NCI-H524 (cell line): Measurements from ENCODE around the gene CACNA1H.
"Not testable (repeated sequence)": the region's sequence is repeated elsewhere in the genome, so short reads cannot be mapped to it uniquely, and the experiment has no call there.

Experiments used
- DNase-seq, 2 experiments: peaks; one replicate each; lab custom pipeline; 2025; lab: John Stamatoyannopoulos, UW

The CACNA1H gene

DNA sequence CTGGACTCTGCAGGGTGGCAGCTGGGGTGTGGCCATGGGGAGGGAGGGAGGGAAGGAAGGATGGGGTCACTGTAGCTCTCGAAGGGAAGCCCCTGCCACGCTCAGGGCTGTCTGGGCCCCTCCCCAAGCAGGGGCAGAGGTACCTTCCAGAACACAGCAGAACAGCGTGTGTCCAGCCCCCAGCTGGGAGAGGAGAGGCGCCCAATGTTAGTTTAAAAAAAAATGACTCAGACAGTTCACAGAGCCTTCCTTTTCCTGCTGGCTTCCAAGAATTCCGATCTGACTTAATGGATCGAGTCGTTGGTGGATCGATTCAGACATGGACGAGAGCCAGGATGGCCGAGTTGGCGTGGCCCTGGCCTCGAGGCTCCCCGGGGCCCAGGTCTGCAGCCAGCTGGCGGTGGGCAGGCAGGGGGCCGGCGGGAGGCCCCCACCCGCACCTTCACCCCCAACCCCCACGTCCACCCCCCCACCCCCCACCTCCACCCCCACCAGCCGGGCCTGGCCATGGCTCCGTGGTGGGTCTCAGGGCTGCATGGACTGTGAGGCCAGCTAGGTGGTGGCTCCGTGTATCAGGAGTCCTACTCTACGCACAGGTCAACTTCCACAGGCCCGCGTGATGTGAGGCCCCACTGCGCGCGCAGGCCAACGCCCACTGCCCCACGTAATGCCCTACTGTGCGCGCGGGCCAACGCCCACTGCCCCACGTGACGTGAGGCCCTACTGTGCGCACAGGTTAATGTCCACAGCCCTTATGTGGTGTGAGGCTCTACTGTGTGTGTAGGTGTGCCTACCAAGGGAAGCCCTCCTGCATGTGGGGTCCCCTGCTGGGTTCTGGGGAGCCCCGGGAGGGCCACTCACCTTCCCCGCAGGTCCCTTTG is 21.8 kb downstream of the CACNA1H start:
- DNase-seq: no peak

DNA sequence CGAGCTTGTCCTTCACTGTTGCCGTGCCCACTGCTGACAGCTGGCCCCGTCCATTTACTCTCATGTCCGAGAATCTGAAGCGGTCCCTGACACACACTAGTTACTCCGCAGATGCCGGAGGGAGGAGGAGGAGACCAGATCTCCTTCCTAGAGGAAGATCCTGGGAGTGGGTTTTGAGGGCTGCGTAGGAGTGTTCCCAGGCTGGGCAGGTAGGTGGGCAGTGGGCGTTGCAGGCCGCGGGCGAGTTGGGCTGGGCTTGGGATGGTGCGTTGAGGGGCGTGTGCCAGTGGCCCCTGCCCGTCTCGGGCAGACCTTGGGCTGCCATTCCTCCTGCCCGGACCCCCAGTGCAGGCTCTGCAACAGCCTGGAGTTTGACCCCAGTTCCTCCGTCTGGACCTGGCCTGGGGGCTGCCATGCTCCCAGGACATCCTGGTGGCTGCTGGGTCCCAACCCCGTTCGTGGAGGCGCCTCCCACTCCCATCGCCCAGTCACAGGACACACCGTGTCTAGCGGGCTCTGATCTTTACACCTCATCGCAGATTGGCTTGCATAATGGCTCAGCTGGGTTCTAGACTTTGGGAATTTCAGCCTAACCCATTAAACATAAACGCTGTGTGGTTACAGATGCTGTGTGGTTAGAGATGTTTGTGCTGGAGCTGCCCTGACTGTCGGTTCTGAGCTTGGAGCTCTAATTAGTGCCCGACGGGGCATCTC is 22.8 kb downstream of the CACNA1H start:
- DNase-seq: no peak

DNA sequence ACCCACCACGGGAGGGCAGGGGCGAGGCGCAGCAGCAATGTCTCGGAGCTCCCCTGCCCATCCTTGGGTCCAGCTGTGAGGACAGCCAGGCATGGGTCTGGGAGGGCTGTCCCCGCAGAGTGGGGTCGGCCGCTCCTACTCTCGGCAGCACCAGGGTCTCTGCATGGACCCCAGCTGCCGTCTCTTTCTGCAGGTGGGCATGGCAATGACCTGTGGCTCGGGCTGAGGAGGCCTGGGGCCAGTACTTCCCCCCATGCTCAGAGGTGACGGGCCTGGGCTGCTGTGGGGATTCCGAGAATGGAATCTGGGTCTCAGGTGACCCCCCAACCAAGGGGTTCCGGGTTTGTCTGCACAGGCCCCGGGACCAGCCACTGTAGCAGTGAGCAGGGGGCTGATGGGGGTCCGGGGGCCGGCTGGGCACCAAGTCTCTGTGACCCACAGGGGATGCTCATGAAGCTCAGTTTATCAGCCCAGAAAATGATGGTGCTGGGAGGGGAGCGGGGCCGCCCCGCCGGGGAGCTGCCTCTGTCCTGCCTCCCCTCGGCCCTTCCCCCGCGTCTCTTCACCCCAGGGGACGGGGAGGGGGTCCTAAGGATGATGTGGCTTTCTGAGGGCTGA is 23.5 kb downstream of the CACNA1H start:
- no peak for DNase-seq

DNA sequence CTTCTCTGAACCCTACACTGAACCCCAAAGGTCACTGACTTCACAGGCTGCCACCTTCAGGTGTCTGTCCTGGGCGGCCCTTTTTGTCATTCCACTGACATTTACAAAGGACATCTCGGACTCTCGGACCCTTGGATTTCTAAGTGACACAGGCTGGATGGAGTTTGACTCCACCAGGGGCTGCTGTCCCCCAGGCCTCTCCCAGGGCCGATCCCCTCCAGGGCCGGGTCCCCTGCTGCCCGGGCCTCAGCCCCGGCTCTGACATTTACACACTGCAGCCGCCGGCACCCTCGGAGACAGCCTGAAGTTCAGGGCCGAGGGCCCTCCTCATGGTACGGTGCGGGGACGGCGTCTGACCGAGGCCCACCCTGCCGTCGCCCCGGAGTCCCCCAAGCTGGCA is 24.1 kb downstream of the CACNA1H start:
- DNase-seq: no peak

DNA sequence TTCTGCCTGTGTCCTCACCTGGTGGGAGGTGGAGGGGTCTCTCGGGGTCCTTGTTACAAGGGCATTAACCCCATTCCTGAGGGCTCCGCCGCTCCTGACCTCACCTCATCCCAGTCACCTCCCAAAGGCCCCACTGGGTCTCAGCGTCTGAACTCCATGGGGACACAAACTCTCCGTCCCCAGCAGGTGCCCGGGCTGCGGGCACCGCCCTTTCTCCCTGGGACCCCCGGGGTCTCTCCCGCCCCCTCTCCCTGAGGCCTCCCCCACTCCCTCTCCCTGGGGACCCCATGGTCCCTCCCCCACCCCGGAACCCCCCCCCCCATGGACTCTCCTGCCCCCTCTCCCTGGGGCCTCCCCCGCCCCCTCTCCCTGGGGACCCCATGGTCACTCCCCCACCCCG is 24.8 kb downstream of the CACNA1H start:
- DNase-seq: no peak

DNA sequence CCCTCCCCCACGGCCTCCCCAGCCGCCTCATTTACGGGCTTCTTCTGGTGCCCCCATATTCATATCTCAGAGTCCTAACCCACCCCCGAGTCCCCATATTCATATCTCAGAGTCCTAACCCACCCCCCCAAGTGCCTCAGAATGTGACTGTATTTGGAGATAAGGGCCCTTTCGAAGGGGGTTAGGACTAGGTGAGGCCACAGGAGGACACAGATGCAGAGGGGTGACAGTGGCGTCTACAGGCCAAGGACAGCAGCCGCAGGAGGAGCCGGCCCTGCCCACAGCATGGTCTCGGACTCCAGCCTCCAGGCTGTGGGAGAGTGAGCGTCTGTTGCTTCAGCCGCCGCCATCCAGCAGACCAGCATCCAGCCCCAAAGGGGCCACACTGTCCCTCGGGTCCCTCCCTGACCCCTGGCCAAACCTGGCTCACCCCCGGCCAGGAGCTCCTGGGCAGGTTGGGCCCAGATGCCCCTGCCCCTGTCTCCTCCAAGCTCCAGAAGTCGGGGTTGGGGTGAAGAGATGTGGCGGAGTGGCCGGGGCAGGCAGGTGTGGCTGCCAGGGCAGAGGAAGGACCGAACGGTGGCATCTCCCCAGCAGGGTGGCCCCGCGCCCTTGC is 25.5 kb downstream of the CACNA1H start:
- no peak for DNase-seq

DNA sequence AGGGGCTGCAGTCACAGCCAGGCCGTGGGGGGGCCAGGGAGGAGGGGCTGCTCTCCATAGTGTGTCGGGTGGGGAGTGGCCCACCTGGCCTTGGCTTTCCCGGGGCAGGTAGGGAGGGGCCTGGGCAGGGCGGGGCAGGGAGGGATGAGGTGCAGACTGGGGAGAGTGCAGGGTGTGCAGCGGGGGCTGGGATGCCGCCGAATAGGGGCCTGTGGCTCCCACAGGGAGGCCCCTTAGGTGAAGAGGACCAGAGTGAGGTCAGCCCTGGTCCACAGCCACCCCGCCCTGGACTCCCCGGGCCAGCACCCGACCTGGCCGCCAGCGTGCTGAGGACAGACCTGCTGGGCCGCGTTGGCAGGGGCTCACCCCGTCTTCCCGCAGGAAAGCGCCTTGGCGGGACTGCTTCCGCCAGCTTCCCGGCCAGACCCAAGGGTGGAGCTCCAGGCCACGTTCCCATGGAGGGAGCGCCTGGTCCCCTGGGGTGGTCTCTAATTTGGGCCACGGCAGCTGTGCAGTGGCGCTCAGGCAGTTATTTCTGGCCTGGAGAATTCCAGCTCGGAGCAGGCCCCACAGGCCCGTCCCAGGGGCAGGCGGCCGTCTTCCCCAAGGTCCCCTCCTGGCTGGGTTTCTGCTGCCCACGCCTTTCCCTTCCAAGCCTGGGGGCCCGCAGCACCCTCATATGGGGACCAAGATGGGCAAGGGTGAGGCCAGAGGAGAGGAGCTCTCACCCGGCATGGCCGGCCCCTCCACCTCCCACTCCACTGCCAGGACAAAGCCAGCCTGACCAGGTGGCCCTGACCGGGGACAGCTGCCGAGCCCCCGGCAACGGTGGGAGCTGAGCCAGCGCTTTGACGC is 27.9 kb downstream of the CACNA1H start:
- DNase-seq: no peak

DNA sequence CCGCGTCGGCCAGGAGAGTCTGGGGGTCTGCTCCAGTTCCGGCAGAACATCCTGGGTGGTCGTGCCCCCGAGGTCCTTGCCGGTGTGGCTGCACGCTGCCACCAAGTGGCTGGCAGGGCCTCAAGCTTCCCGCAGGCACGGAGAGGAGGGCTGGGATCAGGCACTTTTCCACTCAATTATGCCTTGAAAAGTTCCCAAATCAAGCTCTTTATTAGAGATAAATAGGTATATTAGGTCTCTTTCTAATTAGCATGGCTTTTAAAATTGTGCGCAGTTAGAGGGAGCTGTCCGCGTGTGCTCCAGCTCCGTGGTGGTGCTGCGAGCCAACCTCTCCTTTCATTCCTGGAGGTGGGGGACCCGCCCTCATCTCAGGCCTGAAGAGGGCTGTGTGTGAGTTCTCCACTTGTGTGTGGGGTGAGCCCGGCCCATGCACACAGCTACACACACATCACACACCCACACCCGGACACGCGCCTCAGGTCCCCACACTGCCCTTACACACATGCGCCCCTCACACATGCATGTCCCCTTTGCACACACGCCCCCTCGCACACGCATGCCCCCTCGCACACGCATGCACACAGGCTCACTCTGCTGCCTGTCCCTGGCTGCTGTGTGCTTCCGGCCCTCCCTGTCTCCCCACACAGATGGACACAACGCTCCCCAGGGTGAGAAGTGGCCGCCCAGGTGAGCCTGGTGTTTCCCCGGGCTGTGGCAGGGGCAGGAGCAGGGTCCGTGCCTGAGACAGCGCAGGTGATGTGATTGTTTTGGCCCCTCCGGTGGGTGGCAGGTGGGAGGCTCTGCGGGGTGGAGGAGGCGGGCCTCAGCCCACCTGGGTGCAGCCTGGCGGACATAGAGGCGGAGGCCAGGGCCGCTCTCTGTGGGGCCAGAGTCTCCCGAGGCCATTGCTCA is 28.8 kb downstream of the CACNA1H start:
- DNase-seq: no peak

DNA sequence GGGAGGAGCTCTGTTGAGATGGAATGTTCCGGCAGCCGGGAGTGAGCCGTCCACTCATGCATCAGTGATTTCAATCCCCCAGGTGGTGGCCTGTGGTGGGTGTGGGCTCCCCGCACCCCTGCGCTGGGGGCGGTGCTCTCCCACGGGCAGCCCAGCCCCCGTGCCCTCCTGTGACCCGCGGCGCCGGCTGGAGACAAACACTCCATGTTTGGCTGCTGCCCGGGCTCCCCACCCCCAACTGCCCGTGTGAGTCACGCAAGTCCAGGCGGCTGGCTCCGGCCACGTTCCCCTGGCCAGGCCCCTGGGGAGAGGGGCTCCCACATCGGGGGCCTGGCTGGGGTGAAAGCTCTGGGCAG is 29.4 kb downstream of the CACNA1H start:
- no peak for DNase-seq

DNA sequence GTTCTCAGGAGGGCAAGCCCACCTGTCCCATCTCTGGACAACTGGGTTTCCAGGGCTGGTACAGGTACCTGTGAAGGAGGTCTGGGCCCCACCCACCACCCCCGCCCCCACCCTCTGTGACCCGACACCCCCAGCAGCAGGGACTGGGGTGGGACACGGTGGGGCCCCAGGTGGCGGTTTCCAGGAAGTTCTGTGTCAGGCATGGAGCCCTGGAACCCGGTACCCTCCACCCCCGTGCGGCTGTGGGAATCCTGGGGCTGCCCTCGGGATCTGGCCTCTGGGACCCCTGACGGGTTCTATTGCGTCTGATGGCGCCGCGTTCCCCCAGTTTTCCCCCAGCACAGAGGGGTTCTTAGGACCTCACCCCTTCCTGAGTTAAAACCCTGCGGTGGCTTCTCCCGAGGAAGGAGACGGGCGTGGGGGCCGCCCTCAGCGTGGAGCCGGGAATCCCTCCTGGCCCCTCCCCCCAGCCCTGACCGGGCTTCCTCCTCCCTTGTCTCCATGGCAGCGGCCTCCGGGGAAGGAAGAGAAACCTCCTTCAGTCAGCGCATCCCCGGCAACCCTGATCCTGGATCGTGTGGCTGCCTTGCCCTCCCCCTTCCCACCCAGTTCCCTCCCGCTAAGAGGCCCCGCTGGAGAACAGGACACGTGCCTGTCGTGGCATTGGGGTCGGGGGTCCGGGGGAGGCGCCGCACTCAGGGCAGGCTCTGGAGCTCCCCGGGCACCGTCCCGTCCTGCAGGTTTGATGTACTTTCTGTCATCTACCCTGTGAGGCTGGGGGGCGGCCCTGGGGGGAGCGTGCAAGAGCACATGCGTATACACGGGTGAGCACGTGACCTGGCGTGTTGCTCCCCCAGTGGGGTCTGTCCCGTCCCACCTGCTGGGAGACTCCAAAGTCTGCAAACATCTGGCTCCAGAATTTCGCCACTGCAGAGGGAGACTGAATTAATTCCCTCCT is 30.3 kb downstream of the CACNA1H start:
- DNase-seq: peak; percentile 82 to 85

DNA sequence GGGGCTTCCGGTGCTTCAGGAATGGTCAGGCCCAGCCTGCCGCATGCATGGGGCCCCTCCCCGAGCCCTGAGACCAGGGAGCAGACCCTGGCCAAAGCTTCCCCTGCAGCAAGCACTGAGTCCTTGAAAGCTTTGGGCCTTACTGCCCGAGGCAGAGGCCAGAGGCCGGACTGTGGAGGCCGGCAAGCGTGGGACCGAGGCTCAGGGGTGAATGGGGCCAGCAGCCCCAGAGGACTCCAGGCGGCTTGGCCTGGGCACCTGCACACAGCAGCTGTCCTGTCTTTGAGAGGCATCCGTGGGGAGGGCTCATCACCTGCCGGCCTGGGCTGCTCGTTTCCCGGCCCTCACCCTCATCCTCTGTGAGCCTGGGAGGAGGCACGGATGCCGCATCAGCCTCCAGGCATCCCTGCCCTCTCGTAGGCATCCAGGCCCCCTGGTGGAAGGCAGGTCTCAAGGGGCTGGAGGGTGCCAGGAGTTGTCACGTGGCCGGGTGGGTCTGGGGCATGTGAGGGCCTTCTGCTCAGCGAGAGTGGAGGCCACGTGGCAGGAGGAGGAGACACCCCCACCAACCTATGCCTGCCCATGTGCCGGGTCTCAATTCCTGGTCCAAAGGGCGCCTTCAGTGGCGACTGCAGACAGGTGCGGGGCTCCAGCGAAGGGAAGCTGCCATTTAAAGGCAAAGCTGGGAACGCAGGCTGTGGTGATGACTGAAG is 31.4 kb downstream of the CACNA1H start:
- DNase-seq: peak; percentile 61 to 75

DNA sequence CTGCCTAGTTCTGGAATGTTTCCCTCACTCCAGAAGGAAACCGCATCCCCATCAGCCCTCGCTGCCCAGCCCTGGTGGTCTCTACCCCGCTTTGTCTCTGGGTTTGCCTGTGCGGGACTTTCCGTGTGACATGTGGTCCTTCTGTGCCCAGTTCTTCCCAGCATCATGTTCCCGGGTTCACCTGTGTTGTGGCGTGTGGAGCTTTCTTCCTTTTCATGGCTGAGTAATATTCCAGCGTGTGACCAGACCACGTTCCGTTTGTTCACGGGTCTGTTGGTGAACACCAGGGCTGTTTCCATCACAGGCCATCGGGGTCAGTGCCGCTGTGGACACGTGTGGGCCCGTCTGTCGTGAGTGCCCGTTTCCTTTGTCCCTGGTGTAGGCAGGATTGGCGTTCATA is 32.1 kb downstream of the CACNA1H start:
- DNase-seq: no peak

DNA sequence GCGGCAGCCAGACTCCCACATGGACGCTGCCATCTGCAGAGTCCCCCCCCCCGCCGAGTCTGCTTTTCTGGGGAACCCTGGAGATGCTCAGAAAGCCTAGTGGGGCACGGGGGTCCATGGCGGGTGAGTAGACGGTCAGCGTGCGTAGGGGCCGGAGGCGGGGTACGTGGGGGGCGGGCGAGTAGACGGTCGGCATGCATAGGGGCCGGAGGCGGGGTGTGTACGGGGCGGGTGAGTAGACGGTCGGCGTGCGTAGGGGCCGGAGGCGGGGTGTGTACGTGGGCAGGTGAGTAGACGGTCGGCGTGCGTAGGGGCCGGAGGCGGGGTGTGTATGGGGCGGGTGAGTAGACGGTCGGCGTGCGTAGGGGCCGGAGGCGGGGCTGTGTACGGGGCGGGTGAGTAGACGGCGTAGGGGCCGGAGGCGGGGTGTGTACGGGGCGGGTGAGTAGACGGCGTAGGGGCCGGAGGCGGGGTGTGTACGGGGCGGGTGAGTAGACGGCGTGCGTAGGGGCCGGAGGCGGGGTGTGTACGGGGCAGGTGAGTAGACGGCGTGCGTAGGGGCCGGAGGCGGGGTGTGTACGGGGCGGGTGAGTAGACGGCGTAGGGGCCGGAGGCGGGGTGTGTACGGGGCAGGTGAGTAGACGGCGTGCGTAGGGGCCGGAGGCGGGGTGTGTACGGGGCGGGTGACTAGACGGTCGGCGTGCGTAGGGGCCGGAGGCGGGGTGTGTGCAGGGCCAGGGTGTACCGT is 32.7 kb downstream of the CACNA1H start:
- not testable (repeated sequence) for DNase-seq

DNA sequence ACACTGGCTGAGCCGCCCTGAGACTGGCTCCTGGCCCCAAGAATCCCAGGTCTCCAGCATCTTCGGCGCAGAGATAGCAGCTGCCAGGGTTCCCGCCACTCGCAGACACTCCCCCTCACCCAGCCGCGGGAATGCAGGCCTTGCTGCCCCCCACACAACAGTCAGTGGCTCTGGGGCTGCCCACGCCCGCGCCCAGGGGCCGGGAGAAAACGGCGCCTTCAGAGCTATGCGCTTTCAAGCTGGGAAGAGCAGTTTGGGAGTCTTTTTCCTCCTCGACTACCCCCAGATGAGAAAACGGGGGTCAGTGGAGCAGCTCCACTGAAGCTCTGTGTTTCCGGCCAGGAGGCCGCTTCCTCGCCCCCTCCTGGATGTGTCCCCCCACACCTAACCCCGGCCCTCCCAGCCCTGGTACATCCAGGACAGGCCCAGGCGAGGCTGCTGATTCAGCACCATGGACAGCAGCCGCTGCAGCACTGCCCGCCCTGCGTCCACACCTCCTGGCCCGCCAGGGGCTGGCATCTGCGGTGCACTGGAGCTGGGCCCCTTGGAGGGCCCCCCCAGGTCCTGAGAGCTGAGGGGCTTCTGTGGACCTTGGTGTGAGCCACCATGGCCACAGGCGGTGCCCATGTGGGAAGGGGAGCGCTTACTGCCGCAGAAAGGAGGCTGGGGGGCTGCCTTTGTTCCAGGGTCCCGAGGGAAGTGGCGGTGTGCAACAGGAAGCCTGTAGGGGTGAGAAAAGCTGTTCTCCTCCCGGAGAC is 35.7 kb downstream of the CACNA1H start:
- no peak for DNase-seq

DNA sequence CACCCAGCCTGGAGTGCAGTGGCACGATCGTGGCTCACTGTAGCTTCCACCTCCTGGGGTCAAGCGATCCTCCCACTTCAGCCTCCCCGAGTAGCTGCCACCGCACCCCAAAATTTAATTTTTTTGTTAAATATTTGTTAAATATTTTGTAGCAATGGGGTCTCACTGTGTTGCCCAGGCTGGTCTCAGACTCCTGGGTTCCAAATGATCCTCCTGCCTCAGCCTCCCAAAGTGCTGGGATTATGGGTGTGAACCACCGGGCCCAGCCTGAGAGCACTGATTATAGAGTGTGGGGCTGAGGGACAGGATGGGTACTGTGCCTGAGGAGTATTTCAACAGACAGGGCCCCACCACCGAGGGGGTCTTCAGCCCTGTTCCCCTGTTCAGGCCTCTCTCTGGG is 36.5 kb downstream of the CACNA1H start:
- DNase-seq: no peak

DNA sequence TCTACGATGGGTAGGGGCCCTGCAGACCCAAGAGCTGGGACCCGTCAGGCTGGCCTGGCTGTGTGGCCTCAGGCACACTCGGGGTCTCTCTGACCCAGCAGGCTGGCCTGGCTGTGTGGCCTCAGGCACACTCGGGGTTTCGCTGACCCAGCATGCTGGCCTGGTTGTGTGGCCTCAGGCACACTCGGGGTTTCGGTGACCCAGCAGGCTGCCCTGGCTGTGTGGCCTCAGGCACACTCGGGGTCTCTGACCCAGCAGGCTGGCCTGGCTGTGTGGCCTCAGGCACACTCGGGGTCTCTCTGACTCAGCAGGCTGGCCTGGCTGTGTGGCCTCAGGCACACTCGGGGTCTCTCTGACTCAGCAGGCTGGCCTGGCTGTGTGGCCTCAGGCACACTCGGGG is 37.9 kb downstream of the CACNA1H start:
- not testable (repeated sequence) for DNase-seq

DNA sequence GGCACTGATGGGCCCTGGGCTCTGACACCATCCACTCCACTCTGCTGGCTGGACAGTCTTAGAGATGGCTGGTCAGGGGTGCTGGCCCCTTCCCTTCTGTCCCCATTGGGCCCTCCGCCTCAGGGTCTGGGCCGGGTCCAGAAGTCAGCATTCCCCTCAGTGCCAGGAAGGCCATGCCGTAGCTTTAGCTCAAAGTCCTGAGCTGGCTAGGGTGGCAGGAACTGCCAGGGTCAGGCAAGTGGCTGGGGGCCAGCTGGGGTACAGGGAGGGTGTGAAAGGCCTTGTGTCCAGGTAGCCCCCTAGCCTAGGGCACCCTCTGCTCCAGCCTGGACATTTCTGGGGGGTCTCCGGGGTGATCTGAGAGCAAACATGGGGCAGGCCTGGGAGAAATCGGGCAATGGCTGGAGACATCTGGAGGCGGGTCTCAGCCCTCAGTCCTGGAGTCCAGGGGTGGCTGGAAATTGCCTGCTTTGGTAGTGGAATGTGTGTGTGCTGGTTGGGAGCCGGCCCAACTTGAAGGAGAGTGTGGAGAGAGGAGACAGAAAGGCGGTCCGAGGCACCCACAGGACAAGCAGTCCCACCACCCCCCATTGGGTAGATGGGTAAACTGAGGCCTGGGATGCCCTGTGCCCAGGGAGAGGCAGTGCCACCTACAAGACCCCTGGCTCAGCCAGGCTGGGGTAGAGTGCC is 39.6 kb downstream of the CACNA1H start:
- no peak for DNase-seq
